Naive thymus-derived CD8-positive, alpha-beta T cell (primary cell): ENCODE measurements around the gene P4HA2. TPM values are rescaled to one million over a fixed set of nuclear protein-coding genes. Genes with fewer than 3 reads are reported as not detected.

ENCODE experiments used
- ATAC-seq, 2 donors: fragments of 150-1000 bp; cut with Tn5 transposase in 1 of 2; sonication (Bioruptor Pico), chemical (Tn5 transposase) in 1 of 2; 1 replicate in 1 of 2; 2 replicates in 1 of 2; pipeline ENCODE4 v1.10.0; 2021; ENCODE audit warnings: mild to moderate bottlenecking in 2 of 2, moderate library complexity in 2 of 2
- POLR2A ChIA-PET: fragments of 350-600 bp; sonication (Branson Sonifier 250); formaldehyde crosslinking; loops from one replicate; lab custom pipeline; 2021; ENCODE audit warnings: antibody characterized with exemption; lab: Charles Lee
- DNase-seq, 10 donors: peaks; one replicate each; pipeline versions ENCODE4 v3.0.0 to v3.0.0-alpha.2; 2020 to 2022
- H3K27ac Mint-ChIP-seq, 10 donors: one replicate each; pipeline ENCODE4 v1.8.0; 2020 to 2022; ENCODE audit warnings: mild to moderate bottlenecking in 10 of 10, mixed read lengths in 10 of 10, moderate library complexity in 4 of 10, inconsistent platforms in 1 of 10
- H3K27me3 Mint-ChIP-seq, 5 donors: one replicate each; pipeline ENCODE4 v1.8.0; 2021 to 2022; ENCODE audit warnings: mixed read lengths in 5 of 5
- H3K36me3 Mint-ChIP-seq, 3 donors: one replicate each; pipeline ENCODE4 v1.8.0; 2020 to 2022; ENCODE audit warnings: mixed read lengths in 3 of 3, mild to moderate bottlenecking in 2 of 3, inconsistent platforms in 1 of 3
- H3K4me1 Mint-ChIP-seq, 4 donors: one replicate each; pipeline ENCODE4 v1.8.0; 2021 to 2022; ENCODE audit warnings: mixed read lengths in 4 of 4
- H3K4me3 Mint-ChIP-seq, 10 donors: one replicate each; pipeline ENCODE4 v1.8.0; 2020 to 2022; ENCODE audit warnings: mild to moderate bottlenecking in 10 of 10, mixed read lengths in 10 of 10, moderate library complexity in 6 of 10, inconsistent platforms in 1 of 10
- H3K9me3 Mint-ChIP-seq, 9 donors: one replicate each; pipeline ENCODE4 v1.8.0; 2020 to 2022; ENCODE audit warnings: mixed read lengths in 9 of 9, mild to moderate bottlenecking in 3 of 9, inconsistent platforms in 1 of 9, moderate library complexity in 1 of 9
- polyA plus RNA-seq, 3 donors: library from polyadenylated mRNA; unstranded; fragments of 300-500 nt; fragmentation: Illumina TruSeq; gene quantifications; one replicate each; pipeline ENCODE4 v1.2.3, GENCODE V29; 2021
- total RNA-seq, 8 experiments: library from RNA in 2 of 8; stranded (reverse) in 2 of 8; gene quantifications; one replicate each; pipeline ENCODE4 v1.2.3 and lab custom pipeline; 2021 to 2026

Gene P4HA2
- total and polyA plus RNA-seq, 5 experiments from 2014 or later, result 1.2 TPM; not detected in 4

GRCh38 chr5:132261881-132262845 is 34.5 kb upstream of the P4HA2 start:
- POLR2A ChIA-PET, result no interaction called here
- Mint-ChIP-seq H3K4me3 (no peak overlapping the region), H3K4me1 (peaks cover 9 to 12% (median 11%) of the 10 kb centered on the region in 4 donors), H3K36me3 (no peaks in the 10 kb centered on the region), H3K27ac (no peak overlapping the region), H3K9me3 (no peaks in the 10 kb centered on the region), H3K27me3 (peaks cover 0 to 8% (median 5%) of the 10 kb centered on the region in 5 donors)
- ATAC-seq, result no peak
- peak in 1 of 10 donors; percentile 13 for DNase-seq

- Mint-ChIP-seq H3K36me3 (no peaks in the 10 kb centered on the region), H3K4me3 (peak overlapping the region in 1 of 10 donors; percentile 26), H3K27me3 (peaks cover 6 to 20% (median 13%) of the 10 kb centered on the region in 5 donors), H3K27ac (peak overlapping the region in 1 of 10 donors; percentile 27), H3K9me3 (no peaks in the 10 kb centered on the region), H3K4me1 (peaks cover 12 to 15% (median 14%) of the 10 kb centered on the region in 4 donors)
- POLR2A ChIA-PET, result no interaction called here
- DNase-seq (no peak), ATAC-seq (peak; percentile 47 to 55)
Observed at GRCh38 chr5:132260714-132261551, 33.3 kb upstream of the P4HA2 start.

- Mint-ChIP-seq H3K27ac (peak overlapping the region in 2 of 10 donors; percentile 27 to 39), H3K9me3 (no peaks in the 10 kb centered on the region), H3K4me1 (peaks cover 12 to 15% (median 14%) of the 10 kb centered on the region in 4 donors), H3K4me3 (no peak overlapping the region), H3K36me3 (no peaks in the 10 kb centered on the region), H3K27me3 (peaks cover 6 to 29% (median 16%) of the 10 kb centered on the region in 5 donors)
- DNase-seq (no peak), ATAC-seq (no peak)
- POLR2A ChIA-PET, result no interaction called here
Observed at GRCh38 chr5:132260051-132260450, 32.4 kb upstream of the P4HA2 start.

GRCh38 chr5:132259069-132259851 is 31.6 kb upstream of the P4HA2 start:
- H3K4me1 Mint-ChIP-seq, result peaks cover 12 to 14% (median 13%) of the 10 kb centered on the region in 4 donors
- ATAC-seq (no peak), DNase-seq (no peak)
- H3K27me3 Mint-ChIP-seq, result peaks cover 6 to 35% (median 18%) of the 10 kb centered on the region in 5 donors
- H3K9me3 Mint-ChIP-seq, result no peaks in the 10 kb centered on the region
- POLR2A ChIA-PET, result no interaction called here
- H3K4me3 Mint-ChIP-seq, result peak overlapping the region in 2 of 10 donors; percentile 14 to 16
- H3K27ac Mint-ChIP-seq, result peak overlapping the region in 1 of 10 donors; percentile 34
- H3K36me3 Mint-ChIP-seq, result no peaks in the 10 kb centered on the region

- H3K4me3 Mint-ChIP-seq, result peak overlapping the region in 3 of 10 donors; percentile 41 to 56 (median 45)
- peaks cover 6 to 35% (median 18%) of the 10 kb centered on the region in 5 donors for H3K27me3 Mint-ChIP-seq
- no peaks in the 10 kb centered on the region for H3K9me3 Mint-ChIP-seq
- H3K27ac Mint-ChIP-seq, result no peak overlapping the region
- H3K36me3 Mint-ChIP-seq, result no peaks in the 10 kb centered on the region
- ATAC-seq (no peak), DNase-seq (no peak)
- peaks cover 12 to 14% (median 13%) of the 10 kb centered on the region in 4 donors for H3K4me1 Mint-ChIP-seq
- POLR2A ChIA-PET, result no interaction called here
Observed at GRCh38 chr5:132258102-132259068, 30.7 kb upstream of the P4HA2 start.

- H3K36me3 Mint-ChIP-seq, result no peaks in the 10 kb centered on the region
- no peaks in the 10 kb centered on the region for H3K9me3 Mint-ChIP-seq
- peak within 1 kb of the TSS in 8 of 10 donors; percentile 19 to 82 (median 42) for H3K4me3 Mint-ChIP-seq
- peaks cover 12 to 14% (median 13%) of the 10 kb centered on the region in 4 donors for H3K4me1 Mint-ChIP-seq
- DNase-seq (no peak), ATAC-seq (peak in 1 of 2 donors; percentile 54)
- H3K27ac Mint-ChIP-seq, result no peak within 1 kb of the TSS
- peaks cover 6 to 35% (median 18%) of the 10 kb centered on the region in 5 donors for H3K27me3 Mint-ChIP-seq
- POLR2A ChIA-PET, result no interaction called here
Observed at GRCh38 chr5:132257131-132258101, 29.8 kb upstream of the P4HA2 start, which contains the start of gene PDLIM4. Gene PDLIM4 (plus strand): TSS chr5:132257696. CDS start chr5:132257735, 39 bp downstream.

GRCh38 chr5:132256783-132257130 is 29.1 kb upstream of the P4HA2 start:
- DNase-seq, result no peak
- H3K4me1 Mint-ChIP-seq, result peaks cover 12 to 14% (median 13%) of the 10 kb centered on the region in 4 donors
- no peaks in the 10 kb centered on the region for H3K36me3 Mint-ChIP-seq
- no peak for ATAC-seq
- POLR2A ChIA-PET, result no interaction called here
- peak overlapping the region in 7 of 10 donors; percentile 20 to 82 (median 40) for H3K4me3 Mint-ChIP-seq
- H3K9me3 Mint-ChIP-seq, result no peaks in the 10 kb centered on the region
- H3K27me3 Mint-ChIP-seq, result peaks cover 6 to 35% (median 18%) of the 10 kb centered on the region in 5 donors
- no peak overlapping the region for H3K27ac Mint-ChIP-seq

- H3K27me3 Mint-ChIP-seq, result peaks cover 6 to 35% (median 18%) of the 10 kb centered on the region in 5 donors
- H3K36me3 Mint-ChIP-seq, result no peaks in the 10 kb centered on the region
- DNase-seq (peak in 1 of 10 donors; percentile 24), ATAC-seq (no peak)
- peak overlapping the region in 7 of 10 donors; percentile 20 to 82 (median 40) for H3K4me3 Mint-ChIP-seq
- peaks cover 12 to 14% (median 13%) of the 10 kb centered on the region in 4 donors for H3K4me1 Mint-ChIP-seq
- no peak overlapping the region for H3K27ac Mint-ChIP-seq
- no peaks in the 10 kb centered on the region for H3K9me3 Mint-ChIP-seq
- POLR2A ChIA-PET, result no interaction called here
Observed at GRCh38 chr5:132256086-132256782, 28.6 kb upstream of the P4HA2 start.

- H3K4me1 Mint-ChIP-seq, result peaks cover 0 to 5% (median 4%) of the 10 kb centered on the region in 4 donors
- ATAC-seq, result no peak
- no peaks in the 10 kb centered on the region for H3K36me3 Mint-ChIP-seq
- no peak overlapping the region for H3K4me3 Mint-ChIP-seq
- no peak overlapping the region for H3K27ac Mint-ChIP-seq
- peak in 1 of 10 donors; percentile 38 for DNase-seq
- H3K27me3 Mint-ChIP-seq, result peaks cover 6 to 35% (median 14%) of the 10 kb centered on the region in 5 donors
- POLR2A ChIA-PET, result no interaction called here
- H3K9me3 Mint-ChIP-seq, result no peaks in the 10 kb centered on the region
Observed at GRCh38 chr5:132254321-132254977, 26.8 kb upstream of the P4HA2 start.
